VCaP (cell line): ENCODE measurements around the gene RUNDC3A.

Experiments used
- H3K27ac ChIP-seq: fragments of 450-650 bp; 2 replicates; pipeline ENCODE4 v1.5.1; 2017
- TF ChIP-seq, protein P1 (sequence below): fragments of 450-650 bp; conservative IDR thresholded peaks from 2 replicates; pipeline ENCODE4 v1.5.1; 2017; ENCODE audit warnings: mild to moderate bottlenecking, moderate library complexity

The RUNDC3A gene

DNA sequence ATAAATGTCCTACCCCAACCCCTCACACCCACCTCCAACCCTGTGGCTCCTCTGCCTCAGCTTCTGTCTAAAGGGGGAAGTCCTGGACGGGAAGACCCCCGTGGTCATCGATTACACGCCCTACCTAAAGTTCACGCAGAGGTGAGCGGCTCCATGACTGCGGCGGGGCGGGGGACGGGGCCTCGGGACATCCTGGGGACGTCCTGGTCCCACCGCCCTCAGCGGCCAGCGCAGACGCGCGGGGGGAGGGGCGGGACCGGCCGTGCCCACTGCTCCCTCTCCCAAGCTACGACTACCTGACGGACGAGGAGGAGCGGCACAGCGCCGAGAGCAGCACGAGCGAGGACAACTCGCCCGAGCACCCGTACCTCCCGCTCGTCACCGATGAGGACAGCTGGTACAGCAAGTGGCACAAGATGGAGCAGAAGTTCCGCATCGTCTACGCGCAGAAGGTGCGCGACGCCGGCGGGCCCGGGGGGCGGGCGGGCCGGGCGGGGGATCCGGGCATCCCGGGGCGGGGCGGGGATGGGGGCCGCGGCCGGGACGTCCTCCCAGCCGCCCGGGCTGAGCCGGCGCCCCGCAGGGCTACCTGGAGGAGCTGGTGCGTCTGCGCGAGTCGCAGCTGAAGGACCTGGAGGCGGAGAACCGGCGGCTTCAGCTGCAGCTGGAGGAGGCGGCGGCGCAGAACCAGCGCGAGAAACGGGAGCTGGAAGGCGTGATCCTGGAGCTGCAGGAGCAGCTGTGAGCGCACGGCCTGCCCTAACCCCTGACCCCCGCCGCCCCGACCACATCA lies 6.7 kb downstream of the RUNDC3A start:
- H3K27ac ChIP-seq, result peak overlapping the region; percentile 83
- TF ChIP-seq, protein P1, sequence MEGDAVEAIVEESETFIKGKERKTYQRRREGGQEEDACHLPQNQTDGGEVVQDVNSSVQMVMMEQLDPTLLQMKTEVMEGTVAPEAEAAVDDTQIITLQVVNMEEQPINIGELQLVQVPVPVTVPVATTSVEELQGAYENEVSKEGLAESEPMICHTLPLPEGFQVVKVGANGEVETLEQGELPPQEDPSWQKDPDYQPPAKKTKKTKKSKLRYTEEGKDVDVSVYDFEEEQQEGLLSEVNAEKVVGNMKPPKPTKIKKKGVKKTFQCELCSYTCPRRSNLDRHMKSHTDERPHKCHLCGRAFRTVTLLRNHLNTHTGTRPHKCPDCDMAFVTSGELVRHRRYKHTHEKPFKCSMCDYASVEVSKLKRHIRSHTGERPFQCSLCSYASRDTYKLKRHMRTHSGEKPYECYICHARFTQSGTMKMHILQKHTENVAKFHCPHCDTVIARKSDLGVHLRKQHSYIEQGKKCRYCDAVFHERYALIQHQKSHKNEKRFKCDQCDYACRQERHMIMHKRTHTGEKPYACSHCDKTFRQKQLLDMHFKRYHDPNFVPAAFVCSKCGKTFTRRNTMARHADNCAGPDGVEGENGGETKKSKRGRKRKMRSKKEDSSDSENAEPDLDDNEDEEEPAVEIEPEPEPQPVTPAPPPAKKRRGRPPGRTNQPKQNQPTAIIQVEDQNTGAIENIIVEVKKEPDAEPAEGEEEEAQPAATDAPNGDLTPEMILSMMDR, result no peak

DNA sequence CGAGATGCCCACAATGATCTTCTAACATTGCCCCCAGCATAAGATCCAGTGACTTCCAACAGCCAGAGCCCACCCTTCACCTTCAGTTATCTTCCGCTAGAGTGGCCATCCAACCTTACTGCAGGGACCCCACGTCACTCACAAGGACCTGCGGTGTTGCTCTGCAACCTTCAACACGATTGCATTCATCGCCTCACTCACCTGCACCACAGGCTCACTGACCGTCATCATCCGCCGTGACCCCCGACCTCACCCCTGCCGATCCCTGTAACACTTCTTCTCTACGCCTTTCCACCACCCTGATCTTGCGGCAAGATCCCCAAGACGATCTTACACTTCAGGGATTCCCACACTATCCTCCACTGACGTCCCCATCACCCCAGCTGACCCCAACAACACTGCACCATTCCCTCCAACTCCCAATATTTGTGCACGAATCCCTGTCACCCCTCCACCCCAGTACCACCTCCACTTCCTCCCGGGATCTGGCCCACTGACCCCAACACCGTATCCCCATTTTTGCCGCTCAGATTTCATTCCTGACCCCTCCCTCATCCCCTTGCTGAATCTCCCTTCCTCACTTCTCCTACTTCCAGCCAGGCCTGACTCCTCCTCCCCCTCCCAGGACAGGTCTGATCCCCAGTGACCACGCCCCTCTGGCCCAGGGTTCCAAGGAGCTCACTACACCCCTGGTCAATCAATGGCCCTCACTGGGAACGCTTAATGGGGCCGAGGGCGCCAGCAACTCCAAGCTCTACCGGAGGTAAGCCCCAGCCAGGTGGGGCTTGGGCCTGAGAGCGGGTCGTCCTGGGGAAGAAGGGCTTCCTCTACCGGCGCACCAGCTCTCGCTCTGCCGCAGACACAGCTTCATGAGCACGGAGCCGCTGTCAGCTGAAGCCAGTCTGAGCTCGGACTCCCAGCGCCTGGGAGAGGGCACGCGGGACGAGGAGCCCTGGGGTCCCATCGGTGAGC lies 7.6 kb downstream of the RUNDC3A start:
- TF ChIP-seq, protein P1, result no peak
- peak overlapping the region; percentile 83 for H3K27ac ChIP-seq

DNA sequence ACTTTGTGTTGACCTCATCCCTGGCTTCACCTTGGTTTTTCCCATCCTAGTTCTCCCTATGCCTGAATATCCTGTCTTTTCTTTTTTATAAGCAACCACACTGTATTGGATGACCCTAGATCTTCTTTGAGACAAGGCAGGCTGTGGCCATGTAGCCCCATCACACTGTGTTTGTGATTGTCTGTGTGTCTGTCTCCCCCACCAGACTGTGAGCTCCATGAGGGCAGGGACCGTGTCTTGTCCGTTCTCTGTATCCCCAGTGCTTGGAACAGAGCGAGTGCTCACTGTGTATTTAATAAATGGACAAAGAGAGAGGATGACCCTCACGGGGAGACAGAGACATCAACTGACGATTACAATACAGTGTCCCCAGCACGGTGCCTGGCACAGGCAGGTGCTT lies 9.1 kb downstream of the RUNDC3A start:
- no peak overlapping the region for H3K27ac ChIP-seq
- TF ChIP-seq, protein P1, result no peak

DNA sequence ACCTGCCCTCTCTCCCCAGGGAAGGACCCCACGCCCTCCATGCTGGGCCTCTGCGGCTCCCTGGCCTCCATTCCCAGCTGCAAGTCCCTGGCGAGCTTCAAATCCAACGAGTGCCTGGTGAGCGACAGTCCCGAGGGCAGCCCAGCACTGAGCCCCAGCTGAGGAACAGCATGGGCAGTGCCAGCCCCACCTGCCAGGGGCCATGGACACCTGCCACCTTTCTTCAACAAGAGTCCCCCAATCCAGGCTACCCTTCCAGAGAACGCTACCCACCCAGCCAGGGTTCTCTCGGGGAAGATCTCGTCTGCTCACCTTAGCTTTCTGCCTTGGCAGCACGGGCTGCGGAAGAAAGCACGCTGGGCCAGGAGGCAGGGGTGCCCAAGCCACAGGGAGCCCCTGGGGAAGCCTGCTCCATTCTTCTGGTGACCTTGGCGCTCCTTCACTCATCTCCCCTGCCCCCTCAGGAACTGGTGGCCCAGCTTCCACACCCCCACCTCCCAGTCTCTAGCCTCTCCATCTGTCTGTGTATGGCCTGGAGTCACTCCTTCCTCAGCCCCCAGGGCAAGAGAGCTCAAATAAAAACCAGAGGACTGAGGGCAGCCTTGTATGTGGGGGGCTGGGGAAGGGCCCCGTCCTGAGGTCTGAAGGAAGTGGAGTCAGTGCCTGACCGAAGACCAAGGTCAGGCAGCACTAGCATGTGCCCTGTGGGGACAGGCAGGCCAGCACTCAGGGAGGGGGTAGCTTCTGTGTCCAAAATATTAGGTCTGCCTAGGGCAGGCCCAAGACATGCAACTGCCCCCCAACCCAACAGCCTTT lies 9.9 kb downstream of the RUNDC3A start:
- TF ChIP-seq, protein P1, result no peak
- no peak overlapping the region for H3K27ac ChIP-seq

DNA sequence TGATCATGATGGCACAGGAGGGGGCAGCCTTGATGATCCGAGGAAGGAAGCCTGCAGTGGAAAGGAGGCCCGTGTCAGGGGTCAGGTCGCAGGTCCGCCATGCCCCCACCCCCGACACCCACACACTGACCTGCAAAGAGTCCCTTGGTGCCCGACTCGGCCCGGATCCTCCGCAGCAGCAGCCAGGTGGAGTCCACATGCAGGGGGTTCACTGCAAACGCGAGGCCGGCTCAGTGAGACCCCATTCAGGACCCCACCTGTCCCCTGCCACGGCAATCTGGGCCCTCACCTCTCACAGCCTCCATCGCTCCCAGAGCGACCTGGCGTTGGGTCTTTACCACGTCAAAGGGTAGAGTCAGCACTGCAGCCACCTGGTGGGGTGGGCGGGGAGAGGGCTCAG lies 11.7 kb downstream of the RUNDC3A start:
- TF ChIP-seq, protein P1, result no peak
- no peak overlapping the region for H3K27ac ChIP-seq

DNA sequence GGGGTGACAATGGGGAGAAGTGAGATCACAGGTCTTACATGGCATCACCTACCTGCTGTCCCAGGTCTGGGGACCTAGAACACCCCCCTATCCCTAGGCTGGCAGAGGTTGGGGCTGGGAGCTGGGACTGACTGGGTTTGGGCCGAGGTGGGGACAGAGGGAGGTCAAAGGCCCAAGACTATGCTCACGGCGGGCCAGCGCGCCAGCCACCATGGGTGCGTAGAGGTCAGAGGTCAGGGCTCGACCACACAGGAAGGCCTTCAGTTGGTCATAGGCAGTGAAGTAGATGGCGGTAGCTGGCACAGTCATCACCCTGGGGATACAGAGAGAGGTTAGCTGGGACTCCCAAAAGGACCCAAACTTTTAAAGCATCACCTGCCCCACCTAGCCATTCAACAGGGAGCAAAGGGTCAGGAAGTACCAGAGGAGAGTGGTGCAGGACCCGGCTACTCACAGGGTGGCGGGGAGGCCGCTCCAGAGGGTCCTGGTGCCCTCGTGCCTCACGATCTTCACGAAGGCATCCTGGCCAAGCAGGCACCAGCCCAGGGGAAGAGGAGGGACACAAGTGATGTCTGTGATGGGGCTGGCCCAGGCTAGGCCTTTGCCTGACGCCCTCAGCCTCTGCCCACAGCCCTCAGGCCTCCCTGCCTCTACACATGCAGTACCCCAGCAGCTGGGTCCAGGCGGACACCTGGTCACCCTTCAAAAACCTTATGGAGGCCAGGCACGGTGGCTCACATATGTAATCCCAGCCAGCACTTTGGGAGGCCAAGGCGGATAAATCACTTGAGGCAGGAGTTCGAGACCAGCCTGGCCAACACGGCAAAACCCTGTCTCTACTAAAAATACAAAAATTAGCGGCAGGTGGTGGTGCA lies 13.1 kb downstream of the RUNDC3A start:
- TF ChIP-seq, protein P1, result no peak
- H3K27ac ChIP-seq, result no peak overlapping the region
